Measurements from ENCODE around the gene HEATR5B.

Gene HEATR5B

GRCh38 chr2:36965751-36966369 is 118.3 kb downstream of the HEATR5B start:
- Histone ChIP-seq H3F3A (ENCODE audit: insufficient read depth, low read length) (peaks cover 21% of the 10 kb centered on the region), H4K20me1 (ENCODE audit: insufficient read depth, low read length) (no peaks in the 10 kb centered on the region), H3K27ac (ENCODE audit: low read length) (peak overlapping the region; percentile 9; the same call in 1 of the 2 replicates), H3K9ac (ENCODE audit: low read length) (peak overlapping the region; percentile 64), H3K36me3 (replicated peaks; ENCODE audit: insufficient read depth, low read length) (no peaks in the 10 kb centered on the region), H3K27me3 (replicated peaks; ENCODE audit: insufficient read depth, low read length) (no peaks in the 10 kb centered on the region), H3K79me2 (ENCODE audit: low read length) (peaks cover 49% of the 10 kb centered on the region), H3K9me2 (replicated peaks; ENCODE audit: insufficient read depth, low read length) (no peaks in the 10 kb centered on the region), H3K4me1 (ENCODE audit: low read length) (peaks cover 17% of the 10 kb centered on the region), H3K9me3 (replicated peaks; ENCODE audit: insufficient read depth, low read length) (no peaks in the 10 kb centered on the region), H3K4me3 (ENCODE audit: low read length) (peak overlapping the region; percentile 88), H3K4me2 (ENCODE audit: low read depth, low read length) (peak overlapping the region; percentile 87), H2AFZ (ENCODE audit: low read length) (peak overlapping the region; percentile 74)
- TF ChIP-seq EZH2phosphoT487 (IDR thresholded peaks at IDR 0.05; ENCODE audit: low read length) = no peak
- no peak for TF ChIP-seq EZH2 (optimal IDR thresholded peaks at IDR 0.05; ENCODE audit: low read depth, low read length)
- TF ChIP-seq, protein P1, sequence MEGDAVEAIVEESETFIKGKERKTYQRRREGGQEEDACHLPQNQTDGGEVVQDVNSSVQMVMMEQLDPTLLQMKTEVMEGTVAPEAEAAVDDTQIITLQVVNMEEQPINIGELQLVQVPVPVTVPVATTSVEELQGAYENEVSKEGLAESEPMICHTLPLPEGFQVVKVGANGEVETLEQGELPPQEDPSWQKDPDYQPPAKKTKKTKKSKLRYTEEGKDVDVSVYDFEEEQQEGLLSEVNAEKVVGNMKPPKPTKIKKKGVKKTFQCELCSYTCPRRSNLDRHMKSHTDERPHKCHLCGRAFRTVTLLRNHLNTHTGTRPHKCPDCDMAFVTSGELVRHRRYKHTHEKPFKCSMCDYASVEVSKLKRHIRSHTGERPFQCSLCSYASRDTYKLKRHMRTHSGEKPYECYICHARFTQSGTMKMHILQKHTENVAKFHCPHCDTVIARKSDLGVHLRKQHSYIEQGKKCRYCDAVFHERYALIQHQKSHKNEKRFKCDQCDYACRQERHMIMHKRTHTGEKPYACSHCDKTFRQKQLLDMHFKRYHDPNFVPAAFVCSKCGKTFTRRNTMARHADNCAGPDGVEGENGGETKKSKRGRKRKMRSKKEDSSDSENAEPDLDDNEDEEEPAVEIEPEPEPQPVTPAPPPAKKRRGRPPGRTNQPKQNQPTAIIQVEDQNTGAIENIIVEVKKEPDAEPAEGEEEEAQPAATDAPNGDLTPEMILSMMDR (IDR thresholded peaks at IDR 0.05; ENCODE audit: low read length) = no peak
- DNase-seq = peak; percentile 26

- Histone ChIP-seq H3K36me3 (replicated peaks; ENCODE audit: insufficient read depth, low read length) (no peaks in the 10 kb centered on the region), H3K4me3 (ENCODE audit: low read length) (peak overlapping the region; percentile 88), H3K9me3 (replicated peaks; ENCODE audit: insufficient read depth, low read length) (no peaks in the 10 kb centered on the region), H3K79me2 (ENCODE audit: low read length) (peaks cover 50% of the 10 kb centered on the region), H3K4me1 (ENCODE audit: low read length) (peaks cover 17% of the 10 kb centered on the region), H4K20me1 (ENCODE audit: insufficient read depth, low read length) (no peaks in the 10 kb centered on the region), H3K4me2 (ENCODE audit: low read depth, low read length) (peak overlapping the region; percentile 87), H3K27ac (ENCODE audit: low read length) (no peak overlapping the region; the same call in 1 of the 2 replicates), H3K9me2 (replicated peaks; ENCODE audit: insufficient read depth, low read length) (no peaks in the 10 kb centered on the region), H3K9ac (ENCODE audit: low read length) (peak overlapping the region; percentile 64; the same call in 1 of the 2 replicates), H3F3A (ENCODE audit: insufficient read depth, low read length) (peaks cover 21% of the 10 kb centered on the region), H2AFZ (ENCODE audit: low read length) (peak overlapping the region; percentile 74), H3K27me3 (replicated peaks; ENCODE audit: insufficient read depth, low read length) (no peaks in the 10 kb centered on the region)
- TF ChIP-seq, protein P1 (IDR thresholded peaks at IDR 0.05; ENCODE audit: low read length) = no peak
- TF ChIP-seq EZH2 (optimal IDR thresholded peaks at IDR 0.05; ENCODE audit: low read depth, low read length) (no peak), EZH2phosphoT487 (IDR thresholded peaks at IDR 0.05; ENCODE audit: low read length) (no peak)
- no peak for DNase-seq
These were observed 119.0 kb downstream of the HEATR5B start for GRCh38 chr2:36965206-36965605.

GRCh38 chr2:36964496-36965058 is 119.6 kb downstream of the HEATR5B start:
- Histone ChIP-seq H3K36me3 (replicated peaks; ENCODE audit: insufficient read depth, low read length) (no peaks in the 10 kb centered on the region), H3K9ac (ENCODE audit: low read length) (no peak overlapping the region; the same call in 1 of the 2 replicates), H3K9me2 (replicated peaks; ENCODE audit: insufficient read depth, low read length) (no peaks in the 10 kb centered on the region), H3K4me1 (ENCODE audit: low read length) (peaks cover 17% of the 10 kb centered on the region), H3K4me2 (ENCODE audit: low read depth, low read length) (peak overlapping the region; percentile 87), H3K4me3 (ENCODE audit: low read length) (peak overlapping the region; percentile 88; the same call in 1 of the 2 replicates), H3K27me3 (replicated peaks; ENCODE audit: insufficient read depth, low read length) (no peaks in the 10 kb centered on the region), H4K20me1 (ENCODE audit: insufficient read depth, low read length) (no peaks in the 10 kb centered on the region), H3K9me3 (replicated peaks; ENCODE audit: insufficient read depth, low read length) (no peaks in the 10 kb centered on the region), H3K27ac (ENCODE audit: low read length) (no peak overlapping the region; the same call in 1 of the 2 replicates), H3F3A (ENCODE audit: insufficient read depth, low read length) (peaks cover 21% of the 10 kb centered on the region), H2AFZ (ENCODE audit: low read length) (no peak overlapping the region), H3K79me2 (ENCODE audit: low read length) (peaks cover 52% of the 10 kb centered on the region)
- TF ChIP-seq EZH2phosphoT487 (IDR thresholded peaks at IDR 0.05; ENCODE audit: low read length) = no peak
- no peak for DNase-seq

GRCh38 chr2:36963734-36964133 is 120.4 kb downstream of the HEATR5B start:
- Histone ChIP-seq H2AFZ (ENCODE audit: low read length) (no peak overlapping the region), H3F3A (ENCODE audit: insufficient read depth, low read length) (peaks cover 19% of the 10 kb centered on the region), H3K9me3 (replicated peaks; ENCODE audit: insufficient read depth, low read length) (no peaks in the 10 kb centered on the region), H3K27me3 (replicated peaks; ENCODE audit: insufficient read depth, low read length) (no peaks in the 10 kb centered on the region), H3K79me2 (ENCODE audit: low read length) (peaks cover 56% of the 10 kb centered on the region), H3K27ac (ENCODE audit: low read length) (no peak overlapping the region), H3K9ac (ENCODE audit: low read length) (no peak overlapping the region), H3K4me1 (ENCODE audit: low read length) (peaks cover 17% of the 10 kb centered on the region), H3K4me3 (ENCODE audit: low read length) (no peak overlapping the region), H3K9me2 (replicated peaks; ENCODE audit: insufficient read depth, low read length) (no peaks in the 10 kb centered on the region), H3K4me2 (ENCODE audit: low read depth, low read length) (no peak overlapping the region), H3K36me3 (replicated peaks; ENCODE audit: insufficient read depth, low read length) (no peaks in the 10 kb centered on the region; the same call in 1 of the 2 replicates), H4K20me1 (ENCODE audit: insufficient read depth, low read length) (no peaks in the 10 kb centered on the region)
- DNase-seq = no peak
- no peak for TF ChIP-seq EZH2phosphoT487 (IDR thresholded peaks at IDR 0.05; ENCODE audit: low read length)
- no peak for TF ChIP-seq EZH2 (optimal IDR thresholded peaks at IDR 0.05; ENCODE audit: low read depth, low read length)
- TF ChIP-seq, protein P1 (IDR thresholded peaks at IDR 0.05; ENCODE audit: low read length) = no peak
